Smooth muscle cell (in vitro differentiated cells): ENCODE results near the gene KLK11. TPM values are rescaled to one million over a fixed set of nuclear protein-coding genes. Genes with fewer than 3 reads are reported as not detected.

ENCODE experiments used
- DNase-seq: peaks from one replicate; lab custom pipeline; 2025; ENCODE audit not compliant: unreplicated experiment; lab: John Stamatoyannopoulos, UW
- H2AFZ ChIP-seq: fragments of 200-600 bp; sonication (generic); 2 replicates; pipeline ENCODE4 v1.6.0; 2016; ENCODE audit warnings: antibody characterized with exemption, low read depth, mild to moderate bottlenecking
- H3F3A ChIP-seq: fragments of 200-600 bp; sonication (generic); 2 replicates; pipeline ENCODE4 v1.6.0; 2017; ENCODE audit warnings: antibody characterized with exemption, low read depth
- H3K27ac ChIP-seq: fragments of 200-600 bp; sonication (generic); 2 replicates; pipeline ENCODE4 v1.5.1; 2016; ENCODE audit warnings: low read depth, mild to moderate bottlenecking
- H3K27me3 ChIP-seq: fragments of 200-600 bp; sonication (generic); 2 replicates; pipeline ENCODE4 v1.6.1; 2016; ENCODE audit warnings: low read depth, mild to moderate bottlenecking
- H3K36me3 ChIP-seq: fragments of 200-600 bp; sonication (generic); 2 replicates; pipeline ENCODE4 v1.5.1; 2016; ENCODE audit warnings: low read depth
- H3K4me1 ChIP-seq: fragments of 200-600 bp; sonication (generic); 2 replicates; pipeline ENCODE4 v1.5.1; 2016; ENCODE audit warnings: low read depth
- H3K4me2 ChIP-seq: fragments of 200-600 bp; sonication (generic); 2 replicates; pipeline ENCODE4 v1.6.0; 2016; ENCODE audit warnings: mild to moderate bottlenecking
- H3K4me3 ChIP-seq: fragments of 200-600 bp; sonication (generic); 2 replicates; pipeline ENCODE4 v1.5.1; 2016; ENCODE audit warnings: mild to moderate bottlenecking
- H3K79me2 ChIP-seq: fragments of 200-600 bp; sonication (generic); 2 replicates; pipeline ENCODE4 v1.6.0; 2016; ENCODE audit warnings: low read depth, mild to moderate bottlenecking
- H3K9ac ChIP-seq: fragments of 200-600 bp; sonication (generic); 2 replicates; pipeline ENCODE4 v1.6.0; 2016; ENCODE audit warnings: low read depth
- H3K9me3 ChIP-seq: fragments of 200-600 bp; sonication (generic); replicated peaks from 2 replicates; pipeline ENCODE4 v1.5.1; 2016; ENCODE audit warnings: low read depth
- H4K20me1 ChIP-seq: fragments of 200-600 bp; sonication (generic); 2 replicates; pipeline ENCODE4 v1.6.0; 2016; ENCODE audit warnings: low read depth
- WGBS: methylation state at CpG from one replicate; pipeline ENCODE4 v1.1.7; 2016; ENCODE audit warnings: low lambda C conversion rate; 5-methylcytosine and 5-hydroxymethylcytosine counted together
- polyA plus RNA-seq: library from polyadenylated mRNA; unstranded; fragments of >200 nt; fragmentation: Nextera tagmentation; extraction: Ambion mirVana; gene quantifications from 2 replicates; pipeline ENCODE4 v1.2.1, GENCODE V29; 2016
- total RNA-seq: library from RNA; depleted of rRNA; stranded (reverse); fragments of >200 nt; gene quantifications from 2 replicates; pipeline ENCODE4 v1.2.3, GENCODE V29; 2014
- TF ChIP-seq, protein P1 (sequence below): fragments of 200-600 bp; sonication (generic); IDR thresholded peaks from 2 replicates; pipeline ENCODE4 v1.5.1; 2017; ENCODE audit warnings: borderline replicate concordance, mild to moderate bottlenecking, antibody characterized with exemption; ENCODE audit not compliant: insufficient read depth, poor library complexity, severe bottlenecking

The KLK11 gene
- total and polyA plus RNA-seq, 2 experiments from 2014 or later: 0.97 to 2.1 TPM

DNA sequence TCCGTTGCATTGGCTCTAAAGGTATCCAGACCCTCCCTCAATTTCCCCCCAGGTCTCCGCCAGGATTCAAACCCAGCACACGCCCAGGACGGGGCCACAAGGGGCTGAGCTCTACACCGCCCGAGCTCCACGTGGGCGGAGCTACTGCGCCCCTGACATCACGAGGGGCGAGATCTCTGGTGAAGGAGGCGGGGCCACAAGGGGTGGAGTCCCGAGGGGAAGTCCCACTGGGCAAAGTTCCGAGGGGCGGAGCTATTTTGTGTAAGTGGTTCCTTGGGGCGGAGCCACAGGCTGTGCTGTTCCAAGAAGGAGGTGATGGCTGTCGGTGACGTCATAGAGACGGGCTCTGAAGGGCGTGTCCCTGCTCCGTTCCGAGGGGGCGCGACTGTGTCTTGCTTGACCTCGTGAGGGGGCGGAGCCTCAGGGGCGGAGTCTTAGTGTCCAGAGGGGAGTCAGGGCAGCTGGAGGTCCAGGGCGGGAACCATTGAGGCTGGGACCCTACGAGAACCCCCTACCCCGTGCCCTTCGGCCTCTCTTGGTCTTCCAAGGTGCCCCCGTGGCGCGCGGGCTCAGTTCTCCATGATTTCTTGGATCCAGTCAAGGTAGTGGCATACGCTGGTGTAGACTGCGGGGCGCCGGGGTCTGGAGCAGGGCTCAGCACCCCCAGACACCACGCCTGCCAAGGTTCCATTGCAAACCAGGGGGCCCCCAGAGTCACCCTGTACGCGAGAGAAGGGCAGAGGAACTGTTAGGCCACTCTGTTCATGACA, 23.7 kb downstream of the KLK11 start:
- peaks cover 7% of the 10 kb centered on the region for H3K27me3 ChIP-seq
- WGBS: 68% methylated on average over 42 of the region's 42 CpGs
- no peak for DNase-seq

DNA sequence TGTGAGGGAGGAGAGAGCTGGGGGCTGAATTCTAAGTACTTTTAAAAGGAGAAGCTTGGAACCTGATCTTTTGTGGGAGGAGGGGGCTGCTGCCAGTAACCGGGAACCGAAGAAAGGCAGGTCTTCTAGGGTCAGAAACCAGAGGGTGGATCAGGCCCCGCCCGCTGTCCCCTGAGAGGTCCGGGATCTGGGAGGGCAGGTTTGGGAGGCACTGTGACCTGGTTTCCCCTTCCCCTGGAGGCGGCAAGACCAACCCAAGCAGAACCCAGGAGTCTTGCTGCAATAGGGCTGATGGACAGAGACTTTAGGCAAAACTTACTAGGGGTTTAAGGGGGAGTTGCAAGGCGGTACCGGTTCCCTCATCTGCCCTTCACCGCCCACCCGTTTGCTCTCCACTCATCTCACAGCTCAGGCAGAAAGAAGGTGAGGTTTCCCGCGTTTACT, 24.3 kb downstream of the KLK11 start:
- Histone ChIP-seq H3K27me3 (peaks cover 7% of the 10 kb centered on the region), H2AFZ (no peak overlapping the region), H3K4me1 (peaks cover 5% of the 10 kb centered on the region), H3F3A (no peaks in the 10 kb centered on the region), H3K9me3 (no peaks in the 10 kb centered on the region), H3K9ac (no peak overlapping the region), H3K27ac (no peak overlapping the region), H3K4me3 (no peak overlapping the region), H4K20me1 (no peaks in the 10 kb centered on the region), H3K36me3 (no peaks in the 10 kb centered on the region), H3K4me2 (no peak overlapping the region), H3K79me2 (no peaks in the 10 kb centered on the region)
- TF ChIP-seq, protein P1, sequence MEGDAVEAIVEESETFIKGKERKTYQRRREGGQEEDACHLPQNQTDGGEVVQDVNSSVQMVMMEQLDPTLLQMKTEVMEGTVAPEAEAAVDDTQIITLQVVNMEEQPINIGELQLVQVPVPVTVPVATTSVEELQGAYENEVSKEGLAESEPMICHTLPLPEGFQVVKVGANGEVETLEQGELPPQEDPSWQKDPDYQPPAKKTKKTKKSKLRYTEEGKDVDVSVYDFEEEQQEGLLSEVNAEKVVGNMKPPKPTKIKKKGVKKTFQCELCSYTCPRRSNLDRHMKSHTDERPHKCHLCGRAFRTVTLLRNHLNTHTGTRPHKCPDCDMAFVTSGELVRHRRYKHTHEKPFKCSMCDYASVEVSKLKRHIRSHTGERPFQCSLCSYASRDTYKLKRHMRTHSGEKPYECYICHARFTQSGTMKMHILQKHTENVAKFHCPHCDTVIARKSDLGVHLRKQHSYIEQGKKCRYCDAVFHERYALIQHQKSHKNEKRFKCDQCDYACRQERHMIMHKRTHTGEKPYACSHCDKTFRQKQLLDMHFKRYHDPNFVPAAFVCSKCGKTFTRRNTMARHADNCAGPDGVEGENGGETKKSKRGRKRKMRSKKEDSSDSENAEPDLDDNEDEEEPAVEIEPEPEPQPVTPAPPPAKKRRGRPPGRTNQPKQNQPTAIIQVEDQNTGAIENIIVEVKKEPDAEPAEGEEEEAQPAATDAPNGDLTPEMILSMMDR: no peak
- WGBS: 67% methylated on average over 12 of the region's 12 CpGs
- no peak for DNase-seq

More for the DNA sequence above, 23.7 kb downstream of the KLK11 start:
- H3K79me2 ChIP-seq: no peaks in the 10 kb centered on the region
- H3K36me3 ChIP-seq: no peaks in the 10 kb centered on the region
- TF ChIP-seq, protein P1: no peak
- no peak overlapping the region for H3K4me2 ChIP-seq
- no peak overlapping the region for H3K4me3 ChIP-seq
- H4K20me1 ChIP-seq: no peaks in the 10 kb centered on the region
- H3F3A ChIP-seq: no peaks in the 10 kb centered on the region
- H2AFZ ChIP-seq: no peak overlapping the region
- peaks cover 5% of the 10 kb centered on the region for H3K4me1 ChIP-seq
- H3K9ac ChIP-seq: no peak overlapping the region
- no peaks in the 10 kb centered on the region for H3K9me3 ChIP-seq
- H3K27ac ChIP-seq: no peak overlapping the region

DNA sequence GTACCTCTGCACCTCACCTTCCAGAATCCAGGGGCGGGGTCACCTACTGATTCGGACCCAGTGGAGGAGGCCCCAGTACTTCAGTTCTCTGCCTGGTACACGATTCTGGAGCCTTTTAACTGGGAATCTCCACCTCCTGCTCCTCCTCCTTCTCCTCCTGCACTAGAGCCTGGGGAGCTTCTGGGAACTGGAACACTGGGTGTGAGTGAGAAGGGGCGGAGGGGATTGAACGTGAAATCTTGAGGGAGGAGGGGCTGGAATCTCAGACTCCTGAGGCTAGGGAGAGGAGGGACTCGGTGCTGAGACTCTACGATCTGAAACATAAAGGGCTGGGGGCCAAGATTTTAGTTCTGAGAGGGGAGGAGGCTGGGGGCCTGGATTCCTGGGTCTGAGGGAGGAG, 24.9 kb downstream of the KLK11 start, which contains the start of gene KLK8:
Gene KLK8, minus strand, starts transcription at position 90 of the 400 bp plus-strand sequence. CDS start 437 bp downstream, outside the sequence.
- TF ChIP-seq, protein P1: no peak
- no peaks in the 10 kb centered on the region for H4K20me1 ChIP-seq
- no peak within 1 kb of the TSS for H2AFZ ChIP-seq
- H3K4me2 ChIP-seq: no peak within 1 kb of the TSS
- DNase-seq: no peak
- H3F3A ChIP-seq: no peaks in the 10 kb centered on the region
- no peaks in the 10 kb centered on the region for H3K36me3 ChIP-seq
- H3K4me3 ChIP-seq: no peak within 1 kb of the TSS
- H3K4me1 ChIP-seq: peaks cover 5% of the 10 kb centered on the region
- WGBS: 42% methylated on average over 7 of the region's 7 CpGs
- H3K9me3 ChIP-seq: no peaks in the 10 kb centered on the region
- H3K27ac ChIP-seq: no peak within 1 kb of the TSS
- peaks cover 10% of the 10 kb centered on the region for H3K27me3 ChIP-seq
- H3K9ac ChIP-seq: no peak within 1 kb of the TSS
- no peaks in the 10 kb centered on the region for H3K79me2 ChIP-seq
